ENCODE measurements around the gene PPP1CA.

The PPP1CA gene

GRCh38 chr11:67382276-67383136 lies 19.2 kb downstream of the PPP1CA start:
- DNase-seq (ENCODE audit: low spot score) = peak; percentile 86

- DNase-seq (ENCODE audit: low spot score) = no peak
These were observed 20.2 kb downstream of the PPP1CA start for GRCh38 chr11:67381244-67381972.

- DNase-seq (ENCODE audit: low spot score) = no peak
These were observed 22.3 kb downstream of the PPP1CA start for GRCh38 chr11:67379061-67380058.

- no peak for DNase-seq (ENCODE audit: low spot score)
These were observed 23.1 kb downstream of the PPP1CA start for GRCh38 chr11:67378544-67378943.

- no peak for DNase-seq (ENCODE audit: low spot score)
These were observed 24.5 kb downstream of the PPP1CA start for GRCh38 chr11:67376873-67377808.

GRCh38 chr11:67376063-67376820 lies 25.4 kb downstream of the PPP1CA start:
- DNase-seq (ENCODE audit: low spot score) = no peak

- no peak for DNase-seq (ENCODE audit: low spot score)
These were observed 26.2 kb downstream of the PPP1CA start for GRCh38 chr11:67375320-67376055.

GRCh38 chr11:67374571-67375281 lies 26.9 kb downstream of the PPP1CA start:
- DNase-seq (ENCODE audit: low spot score) = no peak

GRCh38 chr11:67373648-67374570 lies 27.7 kb downstream of the PPP1CA start:
- peak; percentile 79 for DNase-seq (ENCODE audit: low spot score)

GRCh38 chr11:67372993-67373647 lies 28.5 kb downstream of the PPP1CA start, which contains the start of gene CLCF1:
TSS of gene CLCF1 (minus strand) at chr11:67373598. CDS start at chr11:67373539, 59 bp downstream.
- DNase-seq (ENCODE audit: low spot score) = peak; percentile 82

GRCh38 chr11:67372321-67372992 lies 29.2 kb downstream of the PPP1CA start:
- DNase-seq (ENCODE audit: low spot score) = peak; percentile 77

GRCh38 chr11:67371911-67372320 lies 29.7 kb downstream of the PPP1CA start:
- DNase-seq (ENCODE audit: low spot score) = no peak

GRCh38 chr11:67371189-67371910 lies 30.3 kb downstream of the PPP1CA start:
- peak; percentile 71 for DNase-seq (ENCODE audit: low spot score)

GRCh38 chr11:67370351-67371076 lies 31.1 kb downstream of the PPP1CA start:
- no peak for DNase-seq (ENCODE audit: low spot score)

GRCh38 chr11:67369801-67370284 lies 31.8 kb downstream of the PPP1CA start:
- no peak for DNase-seq (ENCODE audit: low spot score)

All from ecto neural progenitor cell (in vitro differentiated cells).